B cell (primary cell): ENCODE results near the gene KCNT1. TPM values are rescaled to one million over a fixed set of nuclear protein-coding genes. Genes with fewer than 3 reads are reported as not detected.

Source experiments
- ATAC-seq: fragments of 200-7000 bp; cut with Tn5 transposase; one replicate; pipeline ENCODE4 v1.10.0; 2021; ENCODE audit warnings: low read depth, mild to moderate bottlenecking, moderate number of reproducible peaks, moderate library complexity
- CTCF ChIA-PET: fragments of 350-600 bp; sonication (Branson Sonifier 250); formaldehyde crosslinking; loops from one replicate; lab custom pipeline; 2021; ENCODE audit warnings: antibody characterized with exemption, inconsistent platforms; lab: Charles Lee
- POLR2A ChIA-PET: fragments of 350-600 bp; sonication (Branson Sonifier 250); formaldehyde crosslinking; loops from one replicate; lab custom pipeline; 2021; ENCODE audit warnings: antibody characterized with exemption; lab: Charles Lee
- DNase-seq: peaks from one replicate; pipeline ENCODE4 v3.0.0; 2013
- H2AFZ ChIP-seq: 2 replicates; pipeline ENCODE4 v1.6.1; 2012; ENCODE audit warnings: mild to moderate bottlenecking, low read depth, low read length; ENCODE audit not compliant: insufficient read depth, poor library complexity, severe bottlenecking
- H3K27ac ChIP-seq, 2 donors: 1 replicate in 1 of 2; 2 replicates in 1 of 2; pipeline ENCODE4 v1.5.1; 2012 to 2013; ENCODE audit warnings: low read length in 2 of 2, mild to moderate bottlenecking in 2 of 2, moderate library complexity in 1 of 2
- H3K27me3 ChIP-seq, 4 experiments: fragments of 200-600 bp in 1 of 4; sonication (generic) in 1 of 4; replicated peaks in 1 of 4; 1 replicate in 2 of 4; 2 replicates in 2 of 4; pipeline versions ENCODE4 v1.6.1 to v1.7.0; 2013 to 2016; ENCODE audit warnings: low read length in 3 of 4, mild to moderate bottlenecking in 2 of 4, mixed read lengths in 1 of 4, moderate library complexity in 1 of 4; ENCODE audit not compliant: insufficient read depth in 4 of 4, control insufficient read depth in 3 of 4; ENCODE audit errors: control extremely low read depth in 1 of 4
- H3K36me3 ChIP-seq, 2 experiments: replicated peaks in 1 of 2; 1 replicate in 1 of 2; 2 replicates in 1 of 2; pipeline versions ENCODE4 v1.6.1 to v1.7.1; 2013; ENCODE audit warnings: low read length in 1 of 2; ENCODE audit not compliant: insufficient read depth in 2 of 2, control insufficient read depth in 1 of 2; ENCODE audit errors: control extremely low read depth in 1 of 2, extremely low read depth in 1 of 2
- H3K4me1 ChIP-seq, 2 donors: fragments of 200-600 bp in 1 of 2; sonication (generic) in 1 of 2; 1 replicate in 1 of 2; 2 replicates in 1 of 2; pipeline versions ENCODE4 v1.5.1 to v1.6.1; 2013 to 2017; ENCODE audit warnings: low read length in 2 of 2; ENCODE audit not compliant: control insufficient read depth in 2 of 2, insufficient read depth in 2 of 2
- H3K4me2 ChIP-seq: replicated peaks from 2 replicates; pipeline ENCODE3; 2012; ENCODE audit warnings: mild to moderate bottlenecking, low read depth, low read length; ENCODE audit not compliant: poor library complexity, severe bottlenecking
- H3K4me3 ChIP-seq, 5 experiments: fragments of 200-600 bp in 1 of 5; sonication (generic) in 1 of 5; 1 replicate in 3 of 5; 2 replicates in 2 of 5; pipeline versions ENCODE4 v1.5.1 to v1.7.0; 2011 to 2016; ENCODE audit warnings: low read length in 4 of 5, mild to moderate bottlenecking in 4 of 5, low read depth in 2 of 5, control low read depth in 1 of 5, moderate library complexity in 1 of 5; ENCODE audit not compliant: insufficient read depth in 1 of 5; ENCODE audit errors: control extremely low read depth in 1 of 5, extremely low read depth in 1 of 5
- H3K79me2 ChIP-seq: fragments of 200-600 bp; sonication (generic); one replicate; pipeline ENCODE4 v1.6.0; 2016; ENCODE audit warnings: low read length; ENCODE audit not compliant: control insufficient read depth, insufficient read depth
- H3K9ac ChIP-seq: fragments of 200-600 bp; sonication (generic); 2 replicates; pipeline ENCODE4 v1.6.1; 2017; ENCODE audit warnings: mild to moderate bottlenecking, low read length, moderate library complexity
- H3K9me3 ChIP-seq, 3 donors: one replicate each; pipeline versions ENCODE4 v1.6.1 to v1.7.1; 2013; ENCODE audit warnings: low read length in 2 of 3; ENCODE audit not compliant: control insufficient read depth in 2 of 3, insufficient read depth in 1 of 3; ENCODE audit errors: control extremely low read depth in 1 of 3
- H4K20me1 ChIP-seq: 2 replicates; pipeline ENCODE4 v1.6.0; 2012; ENCODE audit warnings: mild to moderate bottlenecking, low read length; ENCODE audit not compliant: insufficient read depth, control insufficient read depth, poor library complexity, severe bottlenecking
- H3K27ac Mint-ChIP-seq: one replicate; pipeline ENCODE4 v1.8.0; 2021; ENCODE audit warnings: mixed read lengths
- H3K27me3 Mint-ChIP-seq: one replicate; pipeline ENCODE4 v1.8.0; 2021; ENCODE audit warnings: mixed read lengths
- H3K4me1 Mint-ChIP-seq: one replicate; pipeline ENCODE4 v1.8.0; 2021; ENCODE audit warnings: mixed read lengths
- H3K4me3 Mint-ChIP-seq: one replicate; pipeline ENCODE4 v1.8.0; 2021; ENCODE audit warnings: mixed read lengths
- H3K9me3 Mint-ChIP-seq: one replicate; pipeline ENCODE4 v1.8.0; 2022; ENCODE audit warnings: mixed read lengths; ENCODE audit not compliant: insufficient read depth
- EZH2 ChIP-seq: IDR thresholded peaks from 2 replicates; pipeline ENCODE4 v1.6.1; 2012; ENCODE audit warnings: borderline replicate concordance, low read depth, mild to moderate bottlenecking, moderate library complexity, low read length; ENCODE audit not compliant: insufficient read depth, poor library complexity, severe bottlenecking
- WGBS: methylation state at CpG from one replicate; pipeline ENCODE4 v1.1.5; 2013; ENCODE audit warnings: missing lambda C conversion rate; ENCODE audit not compliant: insufficient coverage; 5-methylcytosine and 5-hydroxymethylcytosine counted together
- intact Hi-C: fragments of 100-400 bp; cut with micrococcal nuclease; formaldehyde crosslinking; loops from one replicate; pipeline ENCODE4 v1.10.0; 2022
- polyA plus RNA-seq: library from polyadenylated mRNA; depleted of rRNA; stranded (reverse); fragments of >200 nt; gene quantifications from 2 replicates; pipeline ENCODE4 v1.2.3, GENCODE V29; 2012
- total RNA-seq, 2 donors: library from RNA; stranded (reverse); fragments of 120-200 nt in 1 of 2; gene quantifications; 1 replicate in 1 of 2; 2 replicates in 1 of 2; pipeline versions ENCODE4 v1.2.3 to v1.2.4, GENCODE V29; 2013 to 2022
- TF ChIP-seq, protein P1 (sequence below): fragments of 200-600 bp; IDR thresholded peaks from one replicate; pipeline ENCODE4 v1.8.0; 2022; ENCODE audit warnings: antibody characterized with exemption, mild to moderate bottlenecking

KCNT1 gene
- total and polyA plus RNA-seq, 2 donors (not counting 1 experiment from before 2014, with no cell fraction given): not detected

DNA sequence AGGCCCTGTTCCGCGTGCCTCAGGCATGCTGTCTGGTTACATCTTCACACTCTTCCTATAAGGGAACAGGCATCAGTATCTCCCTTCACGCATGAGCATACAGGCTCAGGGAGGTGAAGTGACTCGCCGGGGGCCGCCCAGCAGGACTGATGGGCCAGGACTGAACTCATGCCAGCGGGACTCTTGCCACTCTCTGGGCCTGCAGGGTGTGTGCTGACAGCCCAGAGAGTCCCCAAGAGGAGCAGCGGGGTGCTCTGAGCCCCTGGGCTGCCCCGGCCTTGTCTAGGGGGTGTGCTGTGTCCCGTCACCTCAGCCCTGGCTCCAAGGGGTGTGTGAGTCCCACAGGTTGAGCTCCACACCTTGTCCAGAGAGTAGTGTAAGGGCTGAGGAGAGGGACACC is 9.9 kb downstream of the KCNT1 start:
- intact Hi-C loops: no loop called here
- Histone ChIP-seq H2AFZ (no peak overlapping the region), H3K9me3 (peaks cover 0 to 6% (median 0%) of the 10 kb centered on the region in 3 donors), H3K27me3 (peaks cover 0 to 26% (median 7%) of the 10 kb centered on the region in 4 experiments), H3K36me3 (no peaks in the 10 kb centered on the region), H3K27ac (no peak overlapping the region), H3K4me3 (no peak overlapping the region), H4K20me1 (no peaks in the 10 kb centered on the region), H3K79me2 (no peaks in the 10 kb centered on the region), H3K9ac (no peak overlapping the region), H3K4me2 (no peak overlapping the region), H3K4me1 (no peaks in the 10 kb centered on the region)
- no peak overlapping the region for H3K27ac Mint-ChIP-seq
- ChIA-PET POLR2A (no interaction called here), CTCF (no interaction called here)
- ATAC-seq (no peak), DNase-seq (no peak)
- H3K27me3 Mint-ChIP-seq: peaks cover 27% of the 10 kb centered on the region
- H3K9me3 Mint-ChIP-seq: no peaks in the 10 kb centered on the region
- H3K4me3 Mint-ChIP-seq: no peak overlapping the region
- TF ChIP-seq, protein P1, sequence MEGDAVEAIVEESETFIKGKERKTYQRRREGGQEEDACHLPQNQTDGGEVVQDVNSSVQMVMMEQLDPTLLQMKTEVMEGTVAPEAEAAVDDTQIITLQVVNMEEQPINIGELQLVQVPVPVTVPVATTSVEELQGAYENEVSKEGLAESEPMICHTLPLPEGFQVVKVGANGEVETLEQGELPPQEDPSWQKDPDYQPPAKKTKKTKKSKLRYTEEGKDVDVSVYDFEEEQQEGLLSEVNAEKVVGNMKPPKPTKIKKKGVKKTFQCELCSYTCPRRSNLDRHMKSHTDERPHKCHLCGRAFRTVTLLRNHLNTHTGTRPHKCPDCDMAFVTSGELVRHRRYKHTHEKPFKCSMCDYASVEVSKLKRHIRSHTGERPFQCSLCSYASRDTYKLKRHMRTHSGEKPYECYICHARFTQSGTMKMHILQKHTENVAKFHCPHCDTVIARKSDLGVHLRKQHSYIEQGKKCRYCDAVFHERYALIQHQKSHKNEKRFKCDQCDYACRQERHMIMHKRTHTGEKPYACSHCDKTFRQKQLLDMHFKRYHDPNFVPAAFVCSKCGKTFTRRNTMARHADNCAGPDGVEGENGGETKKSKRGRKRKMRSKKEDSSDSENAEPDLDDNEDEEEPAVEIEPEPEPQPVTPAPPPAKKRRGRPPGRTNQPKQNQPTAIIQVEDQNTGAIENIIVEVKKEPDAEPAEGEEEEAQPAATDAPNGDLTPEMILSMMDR: no peak
- no peak for TF ChIP-seq EZH2
- WGBS: 90% methylated on average over 9 of the region's 10 CpGs
- H3K4me1 Mint-ChIP-seq: no peaks in the 10 kb centered on the region

DNA sequence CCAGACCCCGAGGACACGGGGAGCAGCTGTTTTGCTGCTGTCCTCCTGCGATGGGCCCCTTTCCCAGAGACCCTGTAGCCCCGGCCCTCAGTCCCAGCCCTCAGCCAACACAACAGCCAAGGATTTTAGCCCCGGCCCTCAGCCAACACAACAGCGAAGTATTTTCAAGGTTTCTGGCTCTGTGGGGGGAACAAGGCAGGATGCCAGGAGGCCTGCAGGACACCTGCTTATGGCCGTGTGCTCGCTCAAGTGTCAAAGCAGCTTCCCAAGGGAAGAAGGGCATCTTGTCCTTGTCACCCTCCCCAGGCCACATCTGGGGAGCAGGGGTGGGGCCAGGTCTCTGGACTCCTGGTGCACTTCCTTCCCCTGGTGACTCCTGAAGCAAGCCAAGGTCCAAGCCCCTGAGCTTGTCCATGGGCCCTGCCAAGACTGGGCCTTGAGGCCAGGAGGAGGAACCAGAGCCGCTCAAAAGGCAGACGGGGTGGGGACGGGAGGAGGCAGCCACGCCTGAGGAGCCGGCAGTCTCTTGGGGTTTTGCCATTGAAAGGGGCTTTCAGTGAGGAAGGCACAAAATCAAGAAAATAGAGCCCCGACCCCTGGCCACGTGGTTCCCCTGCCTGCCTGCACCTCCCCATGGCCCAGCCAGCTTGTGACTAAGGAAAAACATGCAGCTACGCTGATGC is 10.8 kb downstream of the KCNT1 start:
- no peak overlapping the region for H2AFZ ChIP-seq
- H3K9me3 ChIP-seq: peaks cover 0 to 6% (median 0%) of the 10 kb centered on the region in 3 donors
- intact Hi-C loops: no loop called here
- H3K27me3 ChIP-seq: peaks cover 0 to 26% (median 7%) of the 10 kb centered on the region in 4 experiments
- 67% methylated on average over 14 of the region's 16 CpGs for WGBS
- H3K36me3 ChIP-seq: no peaks in the 10 kb centered on the region
- no peaks in the 10 kb centered on the region for H3K4me1 ChIP-seq
- H3K9ac ChIP-seq: no peak overlapping the region
- H3K4me1 Mint-ChIP-seq: no peaks in the 10 kb centered on the region
- CTCF ChIA-PET: no interaction called here
- TF ChIP-seq, protein P1: no peak
- TF ChIP-seq EZH2: no peak
- H3K27me3 Mint-ChIP-seq: peaks cover 30% of the 10 kb centered on the region
- no peak overlapping the region for H3K4me2 ChIP-seq
- no peak overlapping the region for H3K4me3 Mint-ChIP-seq
- no peak for DNase-seq
- no peak overlapping the region for H3K4me3 ChIP-seq
- H3K27ac Mint-ChIP-seq: no peak overlapping the region
- ATAC-seq: no peak
- H3K9me3 Mint-ChIP-seq: no peaks in the 10 kb centered on the region
- POLR2A ChIA-PET: no interaction called here
- H4K20me1 ChIP-seq: no peaks in the 10 kb centered on the region
- no peak overlapping the region for H3K27ac ChIP-seq
- no peaks in the 10 kb centered on the region for H3K79me2 ChIP-seq
